IPS-18c (cell line): ENCODE results near the gene SPG7.
"Not testable (repeated sequence)": the region's sequence is repeated elsewhere in the genome, so short reads cannot be mapped to it uniquely, and the experiment has no call there.

ENCODE experiments used
- H3K4me3 ChIP-seq: 2 replicates; pipeline ENCODE4 v1.7.0; 2013; ENCODE audit warnings: low read depth, mild to moderate bottlenecking, low read length, moderate library complexity; ENCODE audit not compliant: insufficient read depth
- H3K9me3 ChIP-seq: one replicate; pipeline ENCODE4 v1.6.1; 2013; ENCODE audit warnings: mild to moderate bottlenecking, low read length, moderate library complexity; ENCODE audit not compliant: control insufficient read depth, insufficient read depth

SPG7 gene

DNA sequence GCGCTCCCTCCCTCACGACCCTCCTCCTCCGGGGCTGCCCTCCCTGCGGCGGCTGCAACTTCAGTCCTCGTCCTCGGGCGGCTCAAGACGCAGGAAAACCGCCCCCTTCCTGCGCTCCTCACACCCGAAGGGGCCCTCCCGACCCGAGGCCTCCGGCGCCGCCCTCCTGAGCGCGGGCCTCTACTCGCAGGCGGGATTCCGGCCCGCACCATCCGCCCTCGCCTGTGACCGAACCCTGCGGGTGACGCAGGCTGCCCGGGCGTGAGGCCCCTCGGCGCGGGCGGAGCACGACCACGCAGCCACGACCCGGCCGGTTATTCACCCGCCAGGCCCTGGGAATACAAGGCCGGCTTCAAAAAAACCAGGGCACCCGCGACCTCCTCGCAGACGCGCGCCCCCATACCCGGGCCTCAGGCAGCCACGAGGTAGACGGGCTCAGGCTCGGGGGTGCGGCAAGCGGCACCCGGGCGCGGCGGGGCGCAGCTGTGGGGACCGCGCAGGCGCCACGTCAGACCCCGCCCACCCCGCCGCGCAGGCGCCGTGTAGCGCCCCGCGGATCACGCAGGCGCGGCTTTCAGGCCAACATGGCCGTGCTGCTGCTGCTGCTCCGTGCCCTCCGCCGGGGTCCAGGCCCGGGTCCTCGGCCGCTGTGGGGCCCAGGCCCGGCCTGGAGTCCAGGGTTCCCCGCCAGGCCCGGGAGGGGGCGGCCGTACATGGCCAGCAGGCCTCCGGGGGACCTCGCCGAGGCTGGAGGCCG is at the start of gene SPG7:
TSS of gene SPG7 (plus strand) at position 570 of the 757 bp plus-strand sequence. CDS start at position 585, 15 bp downstream.
- Histone ChIP-seq H3K9me3 (no peaks in the 10 kb centered on the region), H3K4me3 (peak within 1 kb of the TSS; percentile 89)

GRCh38 chr16:89458551-89458950 is 49.7 kb upstream of the SPG7 start:
- Histone ChIP-seq H3K9me3 (peaks cover 2% of the 10 kb centered on the region), H3K4me3 (no peak overlapping the region)

- Histone ChIP-seq H3K9me3 (peaks cover 3% of the 10 kb centered on the region), H3K4me3 (no peak overlapping the region)
Observed at GRCh38 chr16:89458967-89459366, 49.2 kb upstream of the SPG7 start.

- no peak overlapping the region for H3K4me3 ChIP-seq
- H3K9me3 ChIP-seq: peaks cover 4% of the 10 kb centered on the region
Observed at GRCh38 chr16:89460556-89460955, 47.6 kb upstream of the SPG7 start.

GRCh38 chr16:89461890-89462289 is 46.3 kb upstream of the SPG7 start:
- H3K9me3 ChIP-seq, H3K4me3 ChIP-seq: not testable (repeated sequence)

DNA sequence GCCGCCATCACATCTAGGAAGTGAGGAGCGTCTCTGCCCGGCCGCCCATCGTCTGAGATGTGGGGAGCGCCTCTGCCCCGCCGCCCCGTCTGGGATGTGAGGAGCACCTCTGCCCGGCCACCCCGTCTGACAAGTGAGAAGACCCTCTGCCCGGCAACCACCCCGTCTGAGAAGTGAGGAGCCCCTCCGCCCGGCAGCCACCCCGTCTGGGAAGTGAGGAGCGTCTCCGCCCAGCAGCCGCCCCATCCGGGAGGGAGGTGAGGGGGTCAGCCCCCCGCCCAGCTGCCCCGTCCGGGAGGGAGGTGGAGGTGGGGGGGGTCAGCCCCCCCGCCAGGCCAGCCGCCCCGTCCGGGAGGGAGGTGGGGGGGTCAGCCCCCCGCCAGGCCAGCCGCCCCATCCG is 45.6 kb upstream of the SPG7 start:
- H3K4me3 ChIP-seq, H3K9me3 ChIP-seq: not testable (repeated sequence)

DNA sequence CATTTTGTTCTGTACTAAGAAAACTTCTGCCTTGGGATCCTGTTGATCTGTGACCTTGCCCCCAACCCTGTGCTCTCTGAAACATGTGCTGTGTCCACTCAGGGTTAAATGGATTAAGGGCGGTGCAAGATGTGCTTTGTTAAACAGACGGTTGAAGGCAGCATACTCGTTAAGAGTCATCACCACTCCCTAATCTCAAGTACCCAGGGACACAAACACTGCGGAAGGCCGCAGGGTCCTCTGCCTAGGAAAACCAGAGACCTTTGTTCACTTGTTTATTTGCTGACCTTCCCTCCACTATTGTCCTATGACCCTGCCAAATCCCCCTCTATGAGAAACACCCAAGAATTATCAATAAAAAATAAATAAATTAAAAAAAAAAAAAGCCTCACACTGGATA is 44.9 kb upstream of the SPG7 start:
- not testable (repeated sequence) for H3K4me3 ChIP-seq, H3K9me3 ChIP-seq

- H3K9me3 ChIP-seq: peaks cover 2% of the 10 kb centered on the region
- H3K4me3 ChIP-seq: no peak overlapping the region
Observed at GRCh38 chr16:89466920-89467319, 41.3 kb upstream of the SPG7 start.

DNA sequence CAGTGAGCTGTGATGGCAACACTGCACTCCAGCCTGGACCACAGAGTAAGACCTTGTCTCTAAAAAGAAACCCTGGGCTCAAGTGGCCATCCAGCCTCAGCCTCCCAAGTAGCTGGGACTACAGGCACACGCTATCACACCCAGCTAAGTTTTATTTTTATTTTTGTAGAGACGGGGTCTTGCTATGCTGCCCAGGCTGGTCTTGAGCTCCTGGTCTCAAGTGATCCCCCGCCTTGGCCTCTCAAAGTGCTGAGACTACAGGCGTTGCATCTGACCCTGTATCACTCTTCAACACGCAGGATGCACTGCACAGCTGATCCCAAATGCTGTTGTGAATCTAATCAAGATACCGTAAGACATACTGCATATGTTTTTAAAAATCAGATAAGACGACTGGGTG is 40.8 kb upstream of the SPG7 start:
- no peak overlapping the region for H3K4me3 ChIP-seq
- peaks cover 2% of the 10 kb centered on the region for H3K9me3 ChIP-seq

DNA sequence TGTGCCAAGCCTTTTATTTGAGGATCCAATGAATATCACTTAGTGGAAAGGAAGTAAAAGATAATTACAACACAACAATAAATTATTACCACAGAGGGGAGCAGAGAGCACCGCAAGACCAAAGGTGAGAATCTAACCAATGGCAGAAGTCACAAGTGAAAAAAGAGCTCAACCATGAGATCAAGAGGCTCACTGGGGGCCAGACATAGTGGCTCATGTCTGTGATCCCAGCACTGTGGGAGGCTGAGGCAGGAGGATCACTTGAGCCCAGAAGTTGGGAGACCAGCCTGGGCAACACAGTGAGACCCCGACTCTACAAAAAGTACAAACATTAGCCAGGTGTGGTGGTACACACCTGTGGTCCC is 35.5 kb upstream of the SPG7 start:
- H3K9me3 ChIP-seq: no peaks in the 10 kb centered on the region
- H3K4me3 ChIP-seq: no peak overlapping the region

- no peak overlapping the region for H3K4me3 ChIP-seq
- H3K9me3 ChIP-seq: no peaks in the 10 kb centered on the region
Observed at GRCh38 chr16:89473136-89473712, 35.0 kb upstream of the SPG7 start.

GRCh38 chr16:89473791-89474414 is 34.3 kb upstream of the SPG7 start:
- Histone ChIP-seq H3K4me3 (no peak overlapping the region), H3K9me3 (no peaks in the 10 kb centered on the region)

DNA sequence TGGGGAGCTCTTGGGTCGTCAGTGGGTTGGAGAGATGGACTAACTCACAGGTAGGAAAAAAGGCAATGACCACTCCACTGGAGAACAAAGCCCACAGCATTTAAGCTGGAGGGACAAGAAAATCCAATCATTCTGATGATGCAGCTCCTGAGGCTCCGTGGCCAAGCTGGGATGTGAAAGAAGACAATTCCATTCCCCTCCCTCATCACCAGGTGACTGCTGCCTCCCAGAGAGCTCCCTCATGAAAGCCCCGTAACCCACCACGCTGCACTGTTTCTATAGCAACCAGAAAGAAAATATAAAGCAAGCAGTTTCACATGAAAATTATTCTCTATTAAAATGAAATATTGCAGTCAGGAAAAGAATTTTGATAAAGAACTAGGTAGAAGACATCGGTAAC is 33.1 kb upstream of the SPG7 start:
- no peak overlapping the region for H3K4me3 ChIP-seq
- H3K9me3 ChIP-seq: no peaks in the 10 kb centered on the region

- H3K9me3 ChIP-seq: no peaks in the 10 kb centered on the region
- H3K4me3 ChIP-seq: no peak overlapping the region
Observed at GRCh38 chr16:89476379-89476778, 31.8 kb upstream of the SPG7 start.

DNA sequence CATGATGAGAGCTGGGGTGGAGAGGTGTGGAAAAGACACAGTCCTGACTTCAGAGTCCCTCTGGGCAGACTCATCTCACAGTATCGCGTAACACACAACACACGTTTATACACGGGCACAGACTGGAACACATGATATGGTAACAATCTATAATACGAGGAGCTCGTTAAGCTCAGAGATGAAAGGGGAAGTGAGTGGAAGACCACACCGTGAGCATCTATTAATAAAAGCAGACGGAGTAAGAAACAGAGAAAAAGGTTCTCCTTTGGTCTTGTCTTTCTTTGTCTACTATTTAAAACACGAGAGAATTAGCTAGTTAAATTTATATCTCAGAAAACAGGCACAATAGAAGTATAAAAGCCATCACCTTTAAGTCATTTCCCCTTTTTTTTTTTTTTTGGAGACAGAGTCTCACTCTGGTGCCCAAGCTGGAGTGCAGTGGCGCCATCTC is 31.4 kb upstream of the SPG7 start:
- H3K9me3 ChIP-seq: no peaks in the 10 kb centered on the region
- H3K4me3 ChIP-seq: no peak overlapping the region

DNA sequence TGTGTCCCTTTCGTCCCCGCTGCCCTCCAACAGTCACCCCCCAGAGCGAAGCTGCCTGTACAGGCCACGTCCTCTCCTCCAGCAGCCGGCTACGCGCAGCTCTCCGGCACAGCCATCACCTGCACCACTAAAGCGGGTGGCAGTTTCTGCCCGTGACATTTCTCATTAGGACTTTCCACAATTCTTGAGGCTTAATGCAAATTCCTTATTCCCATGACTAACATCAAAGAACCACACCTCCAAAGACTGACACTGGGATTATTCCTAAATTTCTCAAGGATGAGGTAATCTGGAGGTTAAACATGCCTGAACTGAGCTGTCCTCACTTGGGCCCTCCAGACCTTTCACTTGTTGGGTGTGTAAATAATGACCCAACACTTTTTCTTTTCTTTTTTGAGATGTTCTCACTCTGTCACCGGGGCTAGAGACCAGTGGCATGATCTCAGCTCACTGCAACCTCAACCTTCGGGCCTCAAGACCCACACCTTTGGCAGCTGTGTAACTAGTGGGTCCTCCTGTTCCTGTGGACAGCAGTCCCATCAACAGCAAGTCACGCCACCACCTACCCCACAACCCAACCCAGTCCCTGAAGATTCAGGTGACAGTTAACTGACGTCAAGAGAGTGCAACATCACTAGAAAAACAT is 29.5 kb upstream of the SPG7 start:
- no peak overlapping the region for H3K4me3 ChIP-seq
- H3K9me3 ChIP-seq: no peaks in the 10 kb centered on the region

DNA sequence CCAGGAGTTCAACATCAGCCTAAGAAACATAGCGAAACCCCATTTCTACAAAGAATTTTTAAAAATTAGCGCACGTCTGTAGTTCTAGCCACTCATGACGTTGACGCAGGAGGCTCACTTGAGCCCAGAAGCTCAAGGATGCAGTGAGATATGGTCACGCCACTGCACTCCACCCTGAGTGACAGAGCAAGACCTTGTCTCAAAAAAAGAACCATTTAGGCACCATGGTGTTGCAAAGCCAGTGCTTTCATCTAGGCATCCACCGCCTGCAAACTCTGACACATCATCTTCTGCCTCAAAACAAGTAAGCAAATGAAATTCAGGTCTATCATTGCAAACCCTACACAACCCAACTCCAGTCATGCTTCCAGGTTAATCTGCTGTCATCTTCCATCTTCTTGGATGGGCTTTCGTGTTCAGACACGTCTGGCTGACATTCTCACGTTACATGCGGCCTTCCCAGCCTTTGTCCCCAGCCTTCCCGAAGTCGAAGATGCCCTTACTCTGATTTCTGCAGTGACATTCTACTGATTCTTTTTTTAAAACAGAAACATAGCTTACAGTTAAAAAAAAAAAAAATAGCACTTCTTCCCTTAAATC is 26.7 kb upstream of the SPG7 start:
- Histone ChIP-seq H3K9me3 (no peaks in the 10 kb centered on the region), H3K4me3 (no peak overlapping the region)
